Uterus (tissue), 4 donors: ENCODE results near the gene DIMT1. TPM values are rescaled to one million over a fixed set of nuclear protein-coding genes. Genes with fewer than 3 reads are reported as not detected.
A peak's percentile ranks its signal among the peaks of the same experiment; 100 is the strongest.

Experiments
- DNase-seq, 2 donors: peaks; one replicate each; pipeline ENCODE4 v3.0.0-alpha.2; 2019 to 2020
- H3K27ac ChIP-seq, 2 donors: fragments of 200-600 bp; sonication (generic); 1 replicate in 1 of 2; 2 replicates in 1 of 2; pipeline ENCODE4 v1.5.1; 2016 to 2018
- H3K27me3 ChIP-seq, 2 donors: fragments of 200-600 bp; sonication (generic); one replicate each; pipeline ENCODE4 v1.5.1; 2018 to 2019; ENCODE audit warnings: control low read depth in 1 of 2
- H3K36me3 ChIP-seq, 2 donors: fragments of 200-600 bp; sonication (generic); one replicate each; pipeline ENCODE4 v1.5.1; 2019; ENCODE audit warnings: control low read depth in 1 of 2
- H3K4me1 ChIP-seq, 2 donors: fragments of 200-600 bp; sonication (generic); one replicate each; pipeline ENCODE4 v1.5.1; 2018 to 2019; ENCODE audit warnings: control low read depth in 1 of 2
- H3K4me3 ChIP-seq, 2 donors: fragments of 200-600 bp; sonication (generic); 1 replicate in 1 of 2; 2 replicates in 1 of 2; pipeline ENCODE4 v1.5.1; 2018 to 2019; ENCODE audit warnings: mild to moderate bottlenecking in 1 of 2
- H3K9me3 ChIP-seq, 2 donors: fragments of 200-600 bp; sonication (generic); one replicate each; pipeline ENCODE4 v1.5.1; 2019; ENCODE audit warnings: control low read depth in 1 of 2
- CTCF ChIP-seq, 4 experiments: fragments of 200-600 bp in 2 of 4; fragments of 450-650 bp in 2 of 4; sonication (generic) in 2 of 4; IDR thresholded peaks; one replicate each; pipeline ENCODE4 v1.5.1; 2016 to 2019; ENCODE audit warnings: antibody characterized with exemption in 4 of 4, mild to moderate bottlenecking in 2 of 4, moderate library complexity in 1 of 4
- POLR2A ChIP-seq, 2 donors: fragments of 450-650 bp; IDR thresholded peaks; one replicate each; pipeline ENCODE4 v1.6.1; 2016; ENCODE audit warnings: antibody characterized with exemption in 2 of 2, mild to moderate bottlenecking in 1 of 2, moderate library complexity in 1 of 2
- intact Hi-C: fragments of 100-400 bp; cut with DNase I; formaldehyde crosslinking; loops from one replicate; pipeline ENCODE4 v1.15.1; 2023; ENCODE audit warnings: low total_unique reads
- total RNA-seq, 4 donors: library from RNA; depleted of rRNA in 3 of 4; stranded (reverse); fragments of >200 nt in 3 of 4; gene quantifications; one replicate each; pipeline versions ENCODE4 v1.1.0 to v1.2.4, GENCODE V29; 2014 to 2023
- donor health status: DM: yes; HTN: yes; CAD: no.

The DIMT1 gene
- total RNA-seq, 4 donors from 2014 or later, result 18.8 to 38.2 (median 27.3) TPM

DNA sequence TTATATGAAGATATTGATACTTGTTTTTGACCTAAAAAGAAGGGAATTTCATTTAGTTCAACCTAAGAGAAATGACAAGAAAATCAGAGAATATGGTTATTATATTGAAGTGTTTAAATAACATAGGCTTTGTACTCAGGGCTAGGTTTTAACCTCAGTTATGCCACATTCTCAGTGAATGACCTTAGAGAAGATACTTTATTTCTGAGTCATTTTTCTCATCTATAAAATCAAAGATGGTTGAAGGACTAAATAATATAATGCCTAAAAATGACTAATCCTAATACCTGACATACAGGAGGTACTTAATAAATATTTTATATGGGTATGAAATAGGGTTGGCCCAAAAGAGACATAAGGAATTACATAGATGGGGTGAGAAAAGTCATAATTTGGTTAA is 32.3 kb downstream of the DIMT1 start:
- Histone ChIP-seq H3K27ac (no peak overlapping the region), H3K4me1 (no peaks in the 10 kb centered on the region), H3K36me3 (no peaks in the 10 kb centered on the region), H3K9me3 (no peaks in the 10 kb centered on the region), H3K27me3 (no peaks in the 10 kb centered on the region), H3K4me3 (no peak overlapping the region)
- TF ChIP-seq CTCF (IDR thresholded peaks at IDR 0.05) (no peak), POLR2A (IDR thresholded peaks at IDR 0.05) (no peak)
- intact Hi-C loops, result no loop called here
- DNase-seq, result no peak

DNA sequence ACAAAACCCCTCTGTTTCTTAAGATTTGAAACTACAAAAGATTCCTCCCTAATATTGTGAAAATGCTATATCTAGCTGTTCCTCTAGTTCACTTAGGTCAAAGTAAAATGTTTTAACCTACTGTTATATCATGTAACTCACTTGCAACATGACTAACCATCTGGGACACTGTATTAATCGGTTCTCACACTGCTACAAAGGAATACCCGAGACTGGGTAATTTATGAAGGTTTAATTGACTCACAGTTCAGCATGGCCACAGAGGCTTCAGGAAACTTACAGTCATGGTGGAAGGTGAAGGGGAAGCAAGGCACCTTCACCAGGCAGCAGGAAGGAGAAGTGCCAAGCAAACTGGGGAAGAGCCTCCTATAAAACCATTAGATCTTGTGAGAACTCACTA is 34.7 kb downstream of the DIMT1 start:
- Histone ChIP-seq H3K4me1 (no peaks in the 10 kb centered on the region), H3K36me3 (no peaks in the 10 kb centered on the region), H3K27me3 (no peaks in the 10 kb centered on the region), H3K9me3 (no peaks in the 10 kb centered on the region), H3K27ac (no peak overlapping the region), H3K4me3 (no peak overlapping the region)
- no peak for DNase-seq
- intact Hi-C loops, result no loop called here
- TF ChIP-seq POLR2A (IDR thresholded peaks at IDR 0.05) (no peak), CTCF (IDR thresholded peaks at IDR 0.05) (no peak)

DNA sequence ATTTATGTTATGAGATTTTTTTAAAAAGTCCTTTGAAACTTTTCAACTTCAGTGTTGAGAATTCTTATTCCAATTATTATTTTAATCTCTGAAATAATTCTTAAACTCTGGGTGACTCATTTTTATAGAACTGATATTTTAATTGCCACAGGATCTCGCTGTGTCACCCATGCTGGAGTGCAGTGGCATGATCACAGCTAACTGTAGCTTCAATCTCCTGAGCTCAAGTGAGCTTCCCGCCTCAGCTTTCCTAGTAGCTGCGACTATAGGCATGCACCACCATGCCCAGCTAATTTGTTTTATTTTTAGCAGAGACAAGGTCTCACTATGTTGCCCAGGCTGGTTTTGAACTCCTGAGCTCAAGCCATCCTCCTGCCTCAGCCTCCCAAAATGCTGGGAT is 41.0 kb downstream of the DIMT1 start:
- Histone ChIP-seq H3K27ac (no peak overlapping the region), H3K4me3 (no peak overlapping the region), H3K9me3 (no peaks in the 10 kb centered on the region), H3K36me3 (no peaks in the 10 kb centered on the region), H3K27me3 (no peaks in the 10 kb centered on the region), H3K4me1 (no peaks in the 10 kb centered on the region)
- TF ChIP-seq CTCF (IDR thresholded peaks at IDR 0.05) (no peak), POLR2A (IDR thresholded peaks at IDR 0.05) (no peak)
- DNase-seq, result no peak
- intact Hi-C loops, result no loop called here

DNA sequence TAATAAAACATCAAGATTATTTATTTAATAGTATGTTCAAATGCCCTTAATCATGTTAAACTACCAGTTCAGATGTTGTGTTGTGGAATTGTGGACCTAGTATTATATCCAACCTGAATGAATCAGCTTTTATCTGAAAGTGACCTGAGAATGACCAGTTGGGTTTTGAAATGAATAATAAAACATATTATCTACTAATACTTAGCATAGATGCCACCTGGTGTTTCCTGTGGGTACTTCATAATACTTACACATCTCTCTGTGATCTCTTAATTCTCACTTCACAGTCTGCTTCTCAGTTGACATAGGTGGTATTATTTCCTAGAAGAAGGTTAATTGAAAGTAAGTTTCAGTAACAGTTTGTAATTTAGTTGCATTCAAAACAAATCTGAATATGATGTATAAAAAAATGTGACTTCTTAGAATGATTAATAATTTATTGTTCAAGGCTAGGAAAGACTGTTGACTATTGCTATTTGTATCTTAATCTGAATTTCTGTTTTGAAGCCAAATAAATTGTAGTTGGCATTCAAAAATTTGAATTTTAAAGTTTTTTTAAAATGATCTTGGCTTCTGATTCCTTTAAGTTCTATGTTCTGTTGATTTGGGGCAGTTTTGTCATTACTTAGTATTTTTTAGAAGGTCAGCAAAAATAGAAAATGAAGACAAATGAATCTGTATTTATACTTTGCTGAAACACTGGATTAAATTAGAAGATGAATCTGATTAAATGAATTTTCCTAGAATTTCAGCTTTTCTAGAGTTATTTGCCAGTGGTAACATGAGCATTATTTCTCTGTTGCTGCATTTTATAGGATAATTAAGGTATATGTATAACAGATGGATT is 49.5 kb downstream of the DIMT1 start:
- Histone ChIP-seq H3K4me1 (no peaks in the 10 kb centered on the region), H3K9me3 (no peaks in the 10 kb centered on the region), H3K27ac (no peak overlapping the region), H3K27me3 (no peaks in the 10 kb centered on the region), H3K4me3 (no peak overlapping the region), H3K36me3 (no peaks in the 10 kb centered on the region)
- intact Hi-C loops, result no loop called here
- DNase-seq, result no peak
- TF ChIP-seq POLR2A (IDR thresholded peaks at IDR 0.05) (no peak), CTCF (IDR thresholded peaks at IDR 0.05) (peak; percentile 51 to 59 (median 59))

GRCh38 chr5:62348723-62349481 is 54.8 kb downstream of the DIMT1 start:
- Histone ChIP-seq H3K36me3 (no peaks in the 10 kb centered on the region), H3K27ac (no peak overlapping the region), H3K27me3 (no peaks in the 10 kb centered on the region), H3K9me3 (no peaks in the 10 kb centered on the region), H3K4me3 (no peak overlapping the region), H3K4me1 (no peaks in the 10 kb centered on the region)
- intact Hi-C loops, result no loop called here
- TF ChIP-seq CTCF (IDR thresholded peaks at IDR 0.05) (no peak), POLR2A (IDR thresholded peaks at IDR 0.05) (no peak)
- no peak for DNase-seq
